Naive thymus-derived CD4-positive, alpha-beta T cell (primary cell): Measurements from ENCODE around the gene PHGDH. TPM values are rescaled to one million over a fixed set of nuclear protein-coding genes. Genes with fewer than 3 reads are reported as not detected.

Experiments used
- ATAC-seq: fragments of 150-1000 bp; cut with Tn5 transposase; 2 replicates; pipeline ENCODE4 v1.10.0; 2021; ENCODE audit warnings: mild to moderate bottlenecking, moderate library complexity
- CTCF ChIA-PET: fragments of 350-600 bp; sonication (Branson Sonifier 250); formaldehyde crosslinking; loops from one replicate; lab custom pipeline; 2021; ENCODE audit warnings: antibody characterized with exemption; lab: Charles Lee
- POLR2A ChIA-PET: fragments of 350-600 bp; sonication (Branson Sonifier 250); formaldehyde crosslinking; loops from one replicate; lab custom pipeline; 2021; ENCODE audit warnings: antibody characterized with exemption, inconsistent platforms; lab: Charles Lee
- DNase-seq, 9 donors: peaks; one replicate each; pipeline versions ENCODE4 v3.0.0 to v3.0.0-alpha.2; 2020 to 2022; ENCODE audit warnings: mixed read lengths in 1 of 9
- H3K27ac ChIP-seq: one replicate; pipeline ENCODE4 v1.7.0; 2013; ENCODE audit warnings: mild to moderate bottlenecking, low read depth, low read length, moderate library complexity
- H3K27me3 ChIP-seq, 2 donors: one replicate each; pipeline ENCODE4 v1.7.0; 2013; ENCODE audit warnings: low read length in 2 of 2, mild to moderate bottlenecking in 2 of 2, moderate library complexity in 2 of 2; ENCODE audit not compliant: control insufficient read depth in 2 of 2, insufficient read depth in 2 of 2
- H3K36me3 ChIP-seq, 3 experiments: 1 replicate in 2 of 3; 2 replicates in 1 of 3; pipeline ENCODE4 v1.7.0; 2013; ENCODE audit warnings: low read length in 3 of 3, mild to moderate bottlenecking in 3 of 3, moderate library complexity in 1 of 3; ENCODE audit not compliant: insufficient read depth in 3 of 3, control insufficient read depth in 2 of 3
- H3K4me1 ChIP-seq, 2 donors: one replicate each; pipeline ENCODE4 v1.7.0; 2013; ENCODE audit warnings: low read length in 2 of 2, mild to moderate bottlenecking in 2 of 2, moderate library complexity in 1 of 2; ENCODE audit not compliant: control insufficient read depth in 2 of 2, insufficient read depth in 2 of 2
- H3K4me3 ChIP-seq: 2 replicates; pipeline ENCODE4 v1.7.0; 2013; ENCODE audit warnings: mild to moderate bottlenecking, low read length
- H3K9me3 ChIP-seq, 3 experiments: 1 replicate in 2 of 3; 2 replicates in 1 of 3; pipeline ENCODE4 v1.7.0; 2013; ENCODE audit warnings: low read length in 3 of 3; ENCODE audit not compliant: control insufficient read depth in 2 of 3
- H3K27ac Mint-ChIP-seq, 9 donors: one replicate each; pipeline ENCODE4 v1.8.0; 2020 to 2022; ENCODE audit warnings: mixed read lengths in 9 of 9, mild to moderate bottlenecking in 8 of 9, moderate library complexity in 5 of 9, inconsistent platforms in 2 of 9
- H3K27me3 Mint-ChIP-seq, 5 donors: one replicate each; pipeline ENCODE4 v1.8.0; 2021 to 2022; ENCODE audit warnings: mixed read lengths in 5 of 5, mild to moderate bottlenecking in 1 of 5
- H3K36me3 Mint-ChIP-seq, 5 donors: one replicate each; pipeline ENCODE4 v1.8.0; 2020 to 2022; ENCODE audit warnings: mixed read lengths in 5 of 5, mild to moderate bottlenecking in 3 of 5, inconsistent platforms in 1 of 5
- H3K4me1 Mint-ChIP-seq, 7 donors: one replicate each; pipeline ENCODE4 v1.8.0; 2020 to 2022; ENCODE audit warnings: mixed read lengths in 7 of 7, mild to moderate bottlenecking in 3 of 7, inconsistent platforms in 1 of 7
- H3K4me3 Mint-ChIP-seq, 10 donors: one replicate each; pipeline ENCODE4 v1.8.0; 2020 to 2022; ENCODE audit warnings: mild to moderate bottlenecking in 10 of 10, mixed read lengths in 10 of 10, moderate library complexity in 6 of 10, inconsistent platforms in 2 of 10
- H3K9me3 Mint-ChIP-seq, 11 donors: one replicate each; pipeline ENCODE4 v1.8.0; 2020 to 2022; ENCODE audit warnings: mixed read lengths in 11 of 11, mild to moderate bottlenecking in 4 of 11, inconsistent platforms in 1 of 11, moderate library complexity in 1 of 11
- intact Hi-C, 2 donors: fragments of 100-400 bp; cut with micrococcal nuclease; formaldehyde crosslinking; loops; one replicate each; pipeline ENCODE4 v1.15.1; 2023
- polyA plus RNA-seq, 2 donors: library from polyadenylated mRNA; unstranded; fragments of 300-500 nt; fragmentation: Illumina TruSeq; gene quantifications; one replicate each; pipeline ENCODE4 v1.2.3, GENCODE V29; 2021
- total RNA-seq, 6 experiments: library from RNA in 5 of 6; stranded (reverse) in 5 of 6; gene quantifications; 1 replicate in 5 of 6; 2 replicates in 1 of 6; pipeline ENCODE4 v1.2.3 and lab custom pipeline; 2021 to 2026

Gene PHGDH
- total and polyA plus RNA-seq, 7 experiments from 2014 or later, result 6.9 to 79.5 (median 18.8) TPM

DNA sequence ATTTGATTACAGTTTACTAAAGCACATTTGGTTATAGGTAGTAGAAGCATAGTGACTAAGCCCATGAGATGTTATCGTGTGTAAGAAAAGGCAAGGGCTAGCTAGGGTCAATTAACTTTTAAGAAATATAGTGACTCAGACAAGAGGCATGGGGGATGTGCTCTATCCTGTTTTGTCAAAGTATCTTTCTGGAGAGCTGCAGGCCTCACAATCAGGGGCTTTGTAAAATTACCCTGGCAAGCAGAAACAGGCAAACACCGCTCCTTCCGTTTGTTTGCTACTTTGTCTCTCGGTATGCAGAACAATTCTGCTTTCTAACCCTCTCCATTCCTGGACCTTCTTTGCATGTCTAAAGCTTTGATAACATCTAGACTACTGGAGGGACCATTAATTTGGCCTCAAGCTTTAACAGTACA, 37.6 kb upstream of the PHGDH start:
- Histone ChIP-seq H3K4me3 (no peak overlapping the region), H3K9me3 (no peaks in the 10 kb centered on the region), H3K36me3 (no peaks in the 10 kb centered on the region), H3K4me1 (peaks cover 0 to 4% of the 10 kb centered on the region in 2 donors), H3K27me3 (no peaks in the 10 kb centered on the region), H3K27ac (no peak overlapping the region)
- H3K9me3 Mint-ChIP-seq, result no peaks in the 10 kb centered on the region
- peaks cover 16 to 57% (median 30%) of the 10 kb centered on the region in 5 donors for H3K27me3 Mint-ChIP-seq
- peaks cover 0 to 6% (median 4%) of the 10 kb centered on the region in 7 donors for H3K4me1 Mint-ChIP-seq
- no peaks in the 10 kb centered on the region for H3K36me3 Mint-ChIP-seq
- ChIA-PET CTCF (interaction anchor here (0.6 to 1.2 kb wide), 3 partner anchors 13 to 399 kb away, joined by 3 to 4 read pairs (median 3); no protein-coding TSS in a partner anchor), POLR2A (no interaction called here)
- DNase-seq (no peak), ATAC-seq (no peak)
- H3K27ac Mint-ChIP-seq, result peak overlapping the region in 1 of 9 donors; percentile 22
- H3K4me3 Mint-ChIP-seq, result peak overlapping the region in 1 of 10 donors; percentile 28
- intact Hi-C loops, result loop anchor here in 1 of 2 donors (5.0 to 10.0 kb wide), 2 partner anchors 38 to 1519 kb away; partner anchors contain the start of gene PHGDH

DNA sequence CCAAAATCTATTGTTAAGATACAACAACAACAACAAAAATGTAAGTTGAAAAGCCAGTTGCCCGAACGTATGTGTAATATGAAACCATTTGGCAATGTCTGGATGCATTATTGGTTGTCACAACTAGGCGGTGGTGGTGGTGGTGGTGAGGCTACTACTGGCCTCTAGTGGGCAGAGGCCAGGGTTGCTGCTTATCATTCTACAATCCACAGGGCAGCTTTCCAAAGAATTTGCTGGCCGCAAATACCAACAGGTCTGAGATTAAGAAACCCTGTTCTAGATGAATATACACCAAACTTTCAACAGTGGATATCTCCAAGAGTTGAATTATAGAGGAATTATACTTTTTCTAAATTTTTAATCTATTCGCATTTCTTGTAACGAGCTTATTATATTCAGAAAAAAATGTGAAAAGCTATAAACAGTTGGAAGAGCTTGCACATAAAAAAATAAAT, 36.9 kb upstream of the PHGDH start:
- H3K4me3 ChIP-seq, result peak overlapping the region; percentile 26
- no peaks in the 10 kb centered on the region for H3K36me3 Mint-ChIP-seq
- H3K4me1 Mint-ChIP-seq, result peaks cover 0 to 6% (median 4%) of the 10 kb centered on the region in 7 donors
- peaks cover 11 to 59% (median 30%) of the 10 kb centered on the region in 5 donors for H3K27me3 Mint-ChIP-seq
- POLR2A ChIA-PET, result no interaction called here
- H3K4me3 Mint-ChIP-seq, result peak overlapping the region in 6 of 10 donors; percentile 27 to 80 (median 72)
- peaks cover 0 to 4% of the 10 kb centered on the region in 2 donors for H3K4me1 ChIP-seq
- CTCF ChIA-PET, result interaction anchor here (1.0 to 1.2 kb wide), 4 partner anchors 55 to 400 kb away, joined by 3 to 4 read pairs (median 4); no protein-coding TSS in a partner anchor
- no peak overlapping the region for H3K27ac ChIP-seq
- no peak for ATAC-seq
- no peak overlapping the region for H3K27ac Mint-ChIP-seq
- peak in 4 of 9 donors; percentile 10 to 30 (median 18) for DNase-seq
- intact Hi-C loops, result loop anchor here (1.0 to 10.0 kb wide), 5 partner anchors 37 to 1520 kb away; partner anchors contain the start of gene PHGDH (in 1 of the 2)
- no peaks in the 10 kb centered on the region for H3K36me3 ChIP-seq
- no peaks in the 10 kb centered on the region for H3K27me3 ChIP-seq
- no peaks in the 10 kb centered on the region for H3K9me3 ChIP-seq
- no peaks in the 10 kb centered on the region for H3K9me3 Mint-ChIP-seq

DNA sequence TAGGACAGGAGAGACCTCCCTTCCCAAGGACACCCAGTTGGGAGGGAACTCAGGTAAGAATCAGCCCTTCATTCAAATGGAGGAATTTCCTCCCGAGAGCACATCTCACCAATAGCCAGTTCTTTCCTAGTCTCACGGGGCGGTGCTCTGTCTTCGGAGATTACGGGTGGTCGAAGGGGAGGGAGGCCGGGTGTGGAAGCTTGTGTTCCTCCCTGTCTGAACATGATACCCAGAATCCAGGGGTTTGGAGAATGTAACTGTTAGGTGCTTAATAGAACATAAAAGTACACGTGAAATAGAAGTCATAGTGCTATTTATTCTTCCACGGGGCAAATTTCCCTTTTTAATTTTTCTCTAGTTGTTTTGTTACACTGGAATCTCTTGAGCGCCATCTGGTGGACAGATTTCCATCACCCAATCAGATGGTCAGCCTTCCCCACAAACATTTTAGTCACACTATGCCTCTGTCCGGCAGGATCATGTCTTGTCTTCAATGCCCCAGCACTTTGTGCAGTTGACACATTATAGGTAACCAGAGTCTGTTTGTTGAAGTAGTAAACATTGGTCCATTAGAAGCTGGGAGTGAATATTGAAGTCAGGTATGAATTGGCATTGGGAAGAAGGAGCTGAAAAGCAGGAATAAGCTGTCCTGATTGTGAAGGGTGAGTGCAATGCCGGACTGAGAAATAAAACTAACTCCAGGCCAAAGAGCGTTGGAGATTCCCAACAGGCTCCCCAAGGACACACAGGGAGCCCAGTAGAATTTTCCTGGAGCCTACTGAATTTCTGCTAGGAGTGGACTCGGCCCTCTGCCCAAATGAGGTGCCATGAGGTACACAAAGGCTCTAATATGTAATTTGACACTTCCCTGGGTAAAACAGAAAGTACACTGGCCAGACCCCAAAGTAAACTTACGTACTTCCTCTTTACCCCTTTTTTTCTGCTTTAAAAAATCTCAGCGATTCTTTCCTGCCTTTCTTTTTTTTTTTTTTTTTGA, 36.1 kb upstream of the PHGDH start:
- Histone ChIP-seq H3K4me3 (peak overlapping the region; percentile 26), H3K9me3 (no peaks in the 10 kb centered on the region), H3K27me3 (no peaks in the 10 kb centered on the region), H3K4me1 (peaks cover 0 to 4% of the 10 kb centered on the region in 2 donors), H3K27ac (no peak overlapping the region), H3K36me3 (no peaks in the 10 kb centered on the region)
- Mint-ChIP-seq H3K4me3 (peak overlapping the region in 9 of 10 donors; percentile 53 to 83 (median 75)), H3K27me3 (peaks cover 11 to 55% (median 31%) of the 10 kb centered on the region in 5 donors), H3K36me3 (no peaks in the 10 kb centered on the region), H3K4me1 (peaks cover 0 to 6% (median 4%) of the 10 kb centered on the region in 7 donors), H3K27ac (peak overlapping the region in 1 of 9 donors; percentile 21), H3K9me3 (no peaks in the 10 kb centered on the region)
- DNase-seq, result peak; percentile 9 to 59 (median 51)
- intact Hi-C loops, result loop anchor here (1.0 to 10.0 kb wide), 4 partner anchors 62 to 1521 kb away; no protein-coding TSS in a partner anchor
- POLR2A ChIA-PET, result no interaction called here
- peak; percentile 63 for ATAC-seq
- CTCF ChIA-PET, result interaction anchor here (1.1 to 1.3 kb wide), 4 partner anchors 56 to 400 kb away, joined by 3 to 4 read pairs (median 4); no protein-coding TSS in a partner anchor

GRCh38 chr1:119676571-119677206, 35.0 kb upstream of the PHGDH start:
- H3K4me3 Mint-ChIP-seq, result peak overlapping the region in 1 of 10 donors; percentile 12
- Histone ChIP-seq H3K27me3 (no peaks in the 10 kb centered on the region), H3K4me3 (no peak overlapping the region), H3K4me1 (peaks cover 0 to 4% of the 10 kb centered on the region in 2 donors), H3K9me3 (no peaks in the 10 kb centered on the region), H3K36me3 (no peaks in the 10 kb centered on the region), H3K27ac (no peak overlapping the region)
- ChIA-PET CTCF (interaction anchor here (1.3 to 1.6 kb wide), 2 partner anchors 63 to 401 kb away, joined by 4 to 5 read pairs; no protein-coding TSS in a partner anchor), POLR2A (no interaction called here)
- H3K36me3 Mint-ChIP-seq, result no peaks in the 10 kb centered on the region
- H3K4me1 Mint-ChIP-seq, result peaks cover 0 to 6% (median 4%) of the 10 kb centered on the region in 7 donors
- DNase-seq, result no peak
- peaks cover 11 to 48% (median 26%) of the 10 kb centered on the region in 5 donors for H3K27me3 Mint-ChIP-seq
- intact Hi-C loops, result loop anchor here in 1 of 2 donors (10.0 kb wide), 1 partner anchor 1522 kb away; no protein-coding TSS in a partner anchor
- no peak overlapping the region for H3K27ac Mint-ChIP-seq
- no peak for ATAC-seq
- H3K9me3 Mint-ChIP-seq, result no peaks in the 10 kb centered on the region

- no peak for DNase-seq
- CTCF ChIA-PET, result interaction anchor here (1.0 kb wide), 2 partner anchors 15 to 404 kb away, joined by 3 read pairs; no protein-coding TSS in a partner anchor
- ATAC-seq, result no peak
- no peak overlapping the region for H3K4me3 ChIP-seq
- H3K9me3 Mint-ChIP-seq, result no peaks in the 10 kb centered on the region
- H3K4me3 Mint-ChIP-seq, result no peak overlapping the region
- H3K27me3 ChIP-seq, result no peaks in the 10 kb centered on the region
- intact Hi-C loops, result loop anchor here in 1 of 2 donors (10.0 kb wide), 1 partner anchor 1524 kb away; no protein-coding TSS in a partner anchor
- no peaks in the 10 kb centered on the region for H3K36me3 ChIP-seq
- no peaks in the 10 kb centered on the region for H3K9me3 ChIP-seq
- POLR2A ChIA-PET, result no interaction called here
- peaks cover 0 to 4% of the 10 kb centered on the region in 2 donors for H3K4me1 ChIP-seq
- H3K27ac Mint-ChIP-seq, result no peak overlapping the region
- no peak overlapping the region for H3K27ac ChIP-seq
- H3K4me1 Mint-ChIP-seq, result peaks cover 0 to 6% (median 4%) of the 10 kb centered on the region in 7 donors
- peaks cover 4 to 41% (median 19%) of the 10 kb centered on the region in 5 donors for H3K27me3 Mint-ChIP-seq
- no peaks in the 10 kb centered on the region for H3K36me3 Mint-ChIP-seq
Measured at GRCh38 chr1:119679223-119679622, 32.5 kb upstream of the PHGDH start.

- ATAC-seq (no peak), DNase-seq (no peak)
- ChIA-PET CTCF (interaction anchor here (0.7 kb wide), 1 partner anchor 16 kb away, joined by 3 read pairs; no protein-coding TSS in a partner anchor), POLR2A (no interaction called here)
- Histone ChIP-seq H3K4me1 (peaks cover 0 to 3% of the 10 kb centered on the region in 2 donors), H3K27me3 (no peaks in the 10 kb centered on the region), H3K4me3 (no peak overlapping the region), H3K9me3 (no peaks in the 10 kb centered on the region), H3K36me3 (no peaks in the 10 kb centered on the region), H3K27ac (no peak overlapping the region)
- peaks cover 0 to 6% (median 4%) of the 10 kb centered on the region in 7 donors for H3K4me1 Mint-ChIP-seq
- no peaks in the 10 kb centered on the region for H3K9me3 Mint-ChIP-seq
- H3K36me3 Mint-ChIP-seq, result no peaks in the 10 kb centered on the region
- no peak overlapping the region for H3K27ac Mint-ChIP-seq
- no peak overlapping the region for H3K4me3 Mint-ChIP-seq
- intact Hi-C loops, result no loop called here
- H3K27me3 Mint-ChIP-seq, result peaks cover 4 to 35% (median 18%) of the 10 kb centered on the region in 5 donors
Measured at GRCh38 chr1:119680193-119680592, 31.5 kb upstream of the PHGDH start.
